Regular cardiac myocyte (primary cell): ENCODE measurements around the gene ALDH1A1. TPM values are rescaled to one million over a fixed set of nuclear protein-coding genes. Genes with fewer than 3 reads are reported as not detected.

Source experiments
- total RNA-seq: library from RNA; depleted of rRNA; stranded (reverse); fragments of >200 nt; gene quantifications from 2 replicates; pipeline ENCODE4 v1.2.3, GENCODE V29; 2014

ALDH1A1 gene
- 5.1 and 38.0 TPM in 2 replicates for total RNA-seq

GRCh38 chr9:72952914-72953313, at the start of gene ALDH1A1:
ALDH1A1 (minus strand) TSS chr9:72953053; CDS start chr9:72953000, 53 bp downstream.

Other genes starting within 250 kb of the ALDH1A1 start
- 875 and 1,106 TPM in 2 replicates for gene ANXA1, start 198.8 kb upstream of the ALDH1A1 start, total RNA-seq